Measurements from ENCODE around the gene USH2A. TPM values are rescaled to one million over a fixed set of nuclear protein-coding genes. Genes with fewer than 3 reads are reported as not detected.

The USH2A gene
- total RNA-seq, 1 donor from 2014 or later = not detected

DNA sequence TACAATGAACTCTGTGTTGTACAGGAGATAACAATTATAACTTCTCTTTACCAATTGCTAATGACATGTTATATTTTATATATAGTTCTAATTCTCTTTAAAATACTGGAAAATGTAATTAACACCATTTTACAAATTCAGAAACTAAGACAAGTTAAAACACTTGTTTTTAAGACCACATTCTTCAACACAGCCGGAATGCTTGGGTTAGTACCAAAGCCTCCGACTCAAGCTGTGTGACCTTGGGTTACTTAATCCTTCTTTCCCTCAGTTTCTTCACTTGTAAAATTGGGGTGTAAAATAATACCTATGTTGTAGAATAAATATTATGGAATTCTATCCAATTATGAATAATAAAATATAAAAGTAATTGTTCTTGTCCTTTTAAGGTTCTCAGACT lies 378.7 kb downstream of the USH2A start:
- no peaks in the 10 kb centered on the region for H3K36me3 ChIP-seq
- no peak for DNase-seq (ENCODE audit: low spot score in 2 of 2)
- TF ChIP-seq, protein P1, sequence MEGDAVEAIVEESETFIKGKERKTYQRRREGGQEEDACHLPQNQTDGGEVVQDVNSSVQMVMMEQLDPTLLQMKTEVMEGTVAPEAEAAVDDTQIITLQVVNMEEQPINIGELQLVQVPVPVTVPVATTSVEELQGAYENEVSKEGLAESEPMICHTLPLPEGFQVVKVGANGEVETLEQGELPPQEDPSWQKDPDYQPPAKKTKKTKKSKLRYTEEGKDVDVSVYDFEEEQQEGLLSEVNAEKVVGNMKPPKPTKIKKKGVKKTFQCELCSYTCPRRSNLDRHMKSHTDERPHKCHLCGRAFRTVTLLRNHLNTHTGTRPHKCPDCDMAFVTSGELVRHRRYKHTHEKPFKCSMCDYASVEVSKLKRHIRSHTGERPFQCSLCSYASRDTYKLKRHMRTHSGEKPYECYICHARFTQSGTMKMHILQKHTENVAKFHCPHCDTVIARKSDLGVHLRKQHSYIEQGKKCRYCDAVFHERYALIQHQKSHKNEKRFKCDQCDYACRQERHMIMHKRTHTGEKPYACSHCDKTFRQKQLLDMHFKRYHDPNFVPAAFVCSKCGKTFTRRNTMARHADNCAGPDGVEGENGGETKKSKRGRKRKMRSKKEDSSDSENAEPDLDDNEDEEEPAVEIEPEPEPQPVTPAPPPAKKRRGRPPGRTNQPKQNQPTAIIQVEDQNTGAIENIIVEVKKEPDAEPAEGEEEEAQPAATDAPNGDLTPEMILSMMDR (IDR thresholded peaks at IDR 0.05) = no peak
- H3K4me3 ChIP-seq = no peak overlapping the region
- no peak overlapping the region for H3K27ac ChIP-seq
- intact Hi-C loops (cut with DNase I) = no loop called here
- no peaks in the 10 kb centered on the region for H3K4me1 ChIP-seq
- no peaks in the 10 kb centered on the region for H3K9me3 ChIP-seq
- no peaks in the 10 kb centered on the region for H3K27me3 ChIP-seq

DNA sequence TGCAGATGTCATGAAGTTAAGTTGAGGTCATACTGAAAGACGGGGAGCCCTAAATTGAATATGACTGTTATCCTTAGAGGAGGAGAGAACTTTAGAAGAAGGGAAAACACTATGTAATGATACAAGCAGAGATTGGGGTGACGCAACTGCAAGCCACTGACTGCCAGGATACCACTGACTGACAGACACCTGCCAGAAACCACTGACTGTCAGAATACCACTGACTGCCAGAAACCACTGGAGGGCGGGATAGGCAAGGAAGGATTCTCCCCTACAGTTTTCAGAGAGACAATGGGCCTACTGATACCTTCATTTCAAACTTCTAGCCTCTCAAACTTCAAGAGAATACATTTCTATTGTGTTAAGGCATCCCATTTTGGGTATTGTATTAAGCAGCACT lies 388.7 kb downstream of the USH2A start:
- Histone ChIP-seq H3K4me3 (no peak overlapping the region), H3K9me3 (no peaks in the 10 kb centered on the region), H3K36me3 (no peaks in the 10 kb centered on the region), H3K27me3 (no peaks in the 10 kb centered on the region), H3K4me1 (no peaks in the 10 kb centered on the region), H3K27ac (no peak overlapping the region)
- TF ChIP-seq, protein P1 (IDR thresholded peaks at IDR 0.05) = no peak
- DNase-seq (ENCODE audit: low spot score in 2 of 2) = no peak
- intact Hi-C loops (cut with DNase I) = no loop called here

DNA sequence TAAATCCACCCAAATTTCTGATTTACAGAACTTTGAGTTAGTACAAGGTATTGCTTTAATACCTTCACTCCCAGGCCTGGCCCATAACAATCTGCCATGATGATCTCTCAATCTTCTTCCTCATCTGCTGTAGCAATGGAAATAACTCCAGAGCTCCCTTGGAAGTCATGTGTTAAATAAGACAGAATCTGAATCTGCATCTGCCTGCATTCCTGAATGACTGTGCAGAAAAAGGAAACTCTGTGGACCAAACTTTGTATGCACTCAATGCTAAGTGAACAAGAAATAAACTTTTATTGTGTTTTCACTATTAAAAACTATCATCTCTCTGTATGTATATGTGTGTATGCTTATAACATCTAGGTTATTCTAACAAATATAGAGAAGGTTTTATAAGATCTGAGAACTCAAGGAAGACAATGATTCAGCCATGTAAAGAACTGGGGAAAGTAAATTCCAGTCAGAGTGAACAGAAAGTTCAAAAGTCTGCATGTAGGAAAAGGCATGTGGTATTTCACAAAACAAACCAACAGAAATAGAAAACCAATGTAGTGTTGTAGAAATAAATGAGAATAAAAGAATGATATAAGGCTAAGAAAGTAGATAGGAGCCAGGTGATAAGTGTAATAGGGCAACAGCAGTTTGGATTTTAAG lies 390.2 kb downstream of the USH2A start:
- no peaks in the 10 kb centered on the region for H3K27me3 ChIP-seq
- H3K9me3 ChIP-seq = no peaks in the 10 kb centered on the region
- intact Hi-C loops (cut with DNase I) = no loop called here
- DNase-seq (ENCODE audit: low spot score in 2 of 2) = no peak
- no peak overlapping the region for H3K27ac ChIP-seq
- no peaks in the 10 kb centered on the region for H3K36me3 ChIP-seq
- H3K4me1 ChIP-seq = no peaks in the 10 kb centered on the region
- TF ChIP-seq, protein P1 (IDR thresholded peaks at IDR 0.05) = no peak
- no peak overlapping the region for H3K4me3 ChIP-seq

DNA sequence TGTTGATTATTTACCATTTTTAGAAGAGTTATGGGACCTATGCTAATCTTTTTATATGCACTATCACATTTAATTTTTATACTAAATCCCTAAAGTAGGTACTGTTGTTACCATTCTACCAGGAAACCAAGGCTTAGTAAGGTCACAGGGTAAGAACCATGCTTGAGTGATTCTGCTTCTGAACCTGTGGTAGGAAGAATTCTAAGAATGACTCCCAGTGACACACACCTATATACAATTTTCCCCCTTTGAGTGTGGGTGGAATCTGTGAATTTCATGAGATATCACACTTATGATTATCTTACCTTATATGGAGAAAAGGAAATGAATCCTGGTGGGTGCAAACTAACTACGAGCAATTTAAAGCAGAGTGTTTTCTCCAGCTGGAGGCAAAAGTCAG lies 391.0 kb downstream of the USH2A start:
- intact Hi-C loops (cut with DNase I) = no loop called here
- TF ChIP-seq, protein P1 (IDR thresholded peaks at IDR 0.05) = no peak
- Histone ChIP-seq H3K27ac (no peak overlapping the region), H3K27me3 (no peaks in the 10 kb centered on the region), H3K9me3 (no peaks in the 10 kb centered on the region), H3K4me3 (no peak overlapping the region), H3K36me3 (no peaks in the 10 kb centered on the region), H3K4me1 (no peaks in the 10 kb centered on the region)
- DNase-seq (ENCODE audit: low spot score in 2 of 2) = no peak

DNA sequence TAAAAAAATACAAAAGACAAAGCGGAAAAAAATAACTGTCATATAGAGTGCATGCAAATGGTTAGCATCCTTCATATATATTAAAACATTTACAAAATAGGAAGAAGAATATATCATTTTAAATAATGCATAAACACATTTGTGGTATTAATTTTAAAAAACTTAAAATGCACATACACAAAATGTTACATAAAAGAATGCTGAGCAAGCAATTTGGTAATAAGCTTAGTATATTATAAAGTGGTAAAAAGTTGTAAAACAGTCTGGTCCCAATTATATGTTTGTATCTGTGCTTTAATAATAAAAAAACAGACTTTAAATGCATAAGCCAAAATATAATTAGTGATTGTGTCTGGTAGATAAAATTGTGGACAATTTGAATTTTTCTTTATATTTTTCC lies 394.6 kb downstream of the USH2A start:
- H3K4me1 ChIP-seq = no peaks in the 10 kb centered on the region
- TF ChIP-seq, protein P1 (IDR thresholded peaks at IDR 0.05) = no peak
- intact Hi-C loops (cut with DNase I) = no loop called here
- H3K27ac ChIP-seq = no peak overlapping the region
- no peak overlapping the region for H3K4me3 ChIP-seq
- H3K27me3 ChIP-seq = no peaks in the 10 kb centered on the region
- no peak for DNase-seq (ENCODE audit: low spot score in 2 of 2)
- no peaks in the 10 kb centered on the region for H3K9me3 ChIP-seq
- no peaks in the 10 kb centered on the region for H3K36me3 ChIP-seq

DNA sequence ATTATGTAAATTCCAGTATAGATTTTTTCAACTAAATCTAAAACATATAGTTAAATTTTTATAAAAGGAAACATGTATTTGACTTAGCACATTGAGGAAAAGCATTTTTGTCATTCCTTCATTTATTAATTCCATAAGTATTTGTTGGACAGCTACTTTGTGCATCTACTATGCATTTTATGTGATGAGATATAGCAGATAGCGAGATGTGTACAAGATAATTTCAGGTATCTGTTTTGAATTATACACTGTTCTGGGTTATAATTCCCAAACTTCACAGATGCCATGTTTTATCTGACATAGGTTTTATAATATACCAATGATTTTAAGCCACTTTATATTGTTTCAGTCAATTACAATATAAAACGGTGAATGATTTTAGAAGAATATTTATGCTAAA lies 398.7 kb downstream of the USH2A start:
- intact Hi-C loops (cut with DNase I) = no loop called here
- Histone ChIP-seq H3K4me3 (no peak overlapping the region), H3K9me3 (no peaks in the 10 kb centered on the region), H3K4me1 (no peaks in the 10 kb centered on the region), H3K27ac (no peak overlapping the region), H3K36me3 (no peaks in the 10 kb centered on the region), H3K27me3 (no peaks in the 10 kb centered on the region)
- TF ChIP-seq, protein P1 (IDR thresholded peaks at IDR 0.05) = no peak
- DNase-seq (ENCODE audit: low spot score in 2 of 2) = no peak

All from ascending aorta (tissue), 2 donors.